NCI-H2029 (cell line): ENCODE measurements around the gene PNMA6E.

ENCODE experiments used
- DNase-seq: peaks from one replicate; lab custom pipeline; 2025; lab: John Stamatoyannopoulos, UW

PNMA6E gene

DNA sequence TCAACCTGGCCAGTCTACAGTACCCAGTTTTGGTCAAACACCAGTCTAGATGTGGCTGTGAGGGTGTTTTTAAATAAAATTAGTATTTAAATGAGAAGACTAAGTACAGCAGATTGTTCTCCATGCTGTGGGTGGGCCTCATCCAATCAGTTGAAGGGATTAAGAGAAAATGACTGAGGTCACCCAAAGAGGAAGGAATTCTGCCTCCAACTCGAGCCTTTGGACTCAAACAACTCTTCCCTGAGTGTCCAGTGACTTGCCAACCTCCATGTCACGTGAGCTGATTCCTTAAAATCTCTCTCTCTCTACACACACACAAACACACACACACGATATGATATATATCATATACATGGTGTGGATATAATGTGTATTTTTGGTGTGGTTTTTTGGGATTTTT lies 34.7 kb upstream of the PNMA6E start:
- DNase-seq, result no peak

- DNase-seq, result no peak
These were observed 33.7 kb upstream of the PNMA6E start for GRCh38 chrX:153434801-153435200.

- DNase-seq, result no peak
These were observed 32.7 kb upstream of the PNMA6E start for GRCh38 chrX:153433781-153434285.

DNA sequence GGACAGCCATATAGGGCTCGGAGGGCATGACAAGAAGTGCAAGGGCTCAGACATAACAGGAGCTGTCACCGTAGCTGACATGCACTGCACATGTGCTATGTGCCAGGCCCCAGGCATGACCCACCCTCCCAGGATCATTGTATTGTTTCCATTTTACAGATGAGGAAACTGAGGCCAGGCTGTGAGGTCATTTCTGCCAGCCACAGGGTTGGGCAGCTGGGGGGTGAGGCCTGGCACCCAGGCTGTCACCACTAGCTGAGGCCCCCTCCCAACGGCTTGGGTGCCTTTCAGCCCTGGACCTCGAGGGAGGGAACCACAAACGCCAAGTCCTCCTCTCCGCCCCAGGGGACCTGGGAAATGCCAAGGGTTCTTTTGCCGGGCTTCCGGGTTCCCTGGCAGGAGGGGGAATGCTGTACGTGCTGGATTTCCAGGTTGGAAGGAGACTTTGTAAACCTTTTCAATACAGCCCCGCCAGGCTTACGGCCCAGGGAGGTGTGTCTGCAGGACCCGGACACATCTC lies 32.1 kb upstream of the PNMA6E start:
- no peak for DNase-seq

DNA sequence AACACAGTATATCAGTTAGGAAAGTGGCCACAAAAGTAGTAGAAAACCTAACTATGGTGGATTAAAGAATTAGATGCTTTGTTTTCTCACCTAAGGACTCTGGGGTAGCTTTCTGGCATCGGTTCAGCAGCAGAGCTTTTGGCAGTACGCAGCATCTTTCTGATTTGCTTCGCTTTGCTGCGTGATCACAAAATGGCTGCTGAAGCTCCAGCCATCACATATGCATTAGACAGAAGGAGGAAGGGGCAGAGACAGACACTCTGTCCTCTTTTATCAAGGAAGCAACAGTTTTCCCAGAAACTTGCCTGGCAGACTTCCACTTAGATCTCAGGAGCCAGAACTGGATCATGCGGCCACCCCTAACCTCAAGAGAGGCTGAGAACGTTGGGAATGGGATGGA lies 29.6 kb upstream of the PNMA6E start:
- no peak for DNase-seq

GRCh38 chrX:153426204-153426603 lies 25.1 kb upstream of the PNMA6E start:
- DNase-seq, result no peak

DNA sequence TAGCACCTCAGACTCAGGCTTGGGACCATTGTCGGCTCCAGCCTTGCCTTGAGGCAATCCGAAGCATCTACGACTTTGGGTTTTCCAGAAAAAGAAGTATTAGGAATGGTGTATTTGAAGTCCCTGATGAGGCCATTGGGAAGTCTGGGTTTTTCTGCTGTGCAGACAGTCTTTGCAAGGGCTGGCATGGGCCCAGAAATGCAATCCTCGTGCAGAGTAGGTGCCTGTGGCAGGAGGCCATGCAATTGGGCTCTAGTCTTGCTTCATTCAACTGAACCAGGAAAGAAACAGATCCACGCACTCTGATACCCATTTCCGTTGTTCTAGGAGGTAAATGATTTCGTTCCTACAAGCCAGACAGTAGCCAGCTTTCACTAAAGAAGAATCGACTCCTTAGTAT lies 22.5 kb upstream of the PNMA6E start:
- DNase-seq, result no peak

- no peak for DNase-seq
These were observed 20.7 kb upstream of the PNMA6E start for GRCh38 chrX:153421856-153422255.

GRCh38 chrX:153420851-153421599 lies 19.9 kb upstream of the PNMA6E start:
- DNase-seq, result no peak

DNA sequence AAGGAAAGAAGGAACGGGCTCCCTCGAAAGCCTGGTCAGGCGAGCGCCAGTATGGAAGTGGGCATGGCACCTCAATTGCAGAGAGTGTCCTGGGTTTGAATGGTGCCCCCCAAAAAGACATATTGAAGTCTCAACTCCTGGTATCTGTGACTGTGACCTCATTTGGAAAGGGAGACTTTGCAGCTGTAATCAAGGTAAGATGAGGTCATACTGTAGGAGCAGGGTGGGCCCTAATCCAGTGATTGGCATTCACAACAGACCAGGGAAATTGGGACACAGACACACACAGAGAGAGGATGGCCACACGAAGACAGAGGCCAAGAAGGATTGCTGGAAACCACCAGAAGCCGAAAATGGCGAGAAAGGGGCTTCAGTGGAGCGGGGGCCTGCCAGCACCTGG lies 16.5 kb upstream of the PNMA6E start:
- no peak for DNase-seq

GRCh38 chrX:153416781-153417450 lies 15.8 kb upstream of the PNMA6E start:
- DNase-seq, result no peak

- no peak for DNase-seq
These were observed 13.8 kb upstream of the PNMA6E start for GRCh38 chrX:153414856-153415510.

DNA sequence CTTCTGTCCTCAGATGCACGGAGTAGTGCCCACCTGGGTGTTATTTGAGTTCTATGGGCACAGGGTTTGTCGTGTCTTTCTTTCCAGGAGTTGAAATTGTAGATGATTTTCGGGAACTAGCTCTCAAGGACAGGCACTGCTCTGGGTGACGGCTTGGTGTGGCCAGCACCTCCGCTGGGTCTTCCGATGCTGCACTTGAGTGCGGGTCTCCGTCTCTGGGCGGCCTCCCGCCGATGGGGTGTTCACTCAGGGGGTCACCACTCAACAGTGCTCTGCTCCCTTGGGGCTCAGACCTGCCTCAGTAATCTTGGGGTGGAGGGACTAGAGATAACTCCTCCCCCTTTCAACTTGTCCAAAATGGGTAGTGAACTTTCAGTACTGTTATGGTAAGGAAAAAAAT lies 12.6 kb upstream of the PNMA6E start:
- DNase-seq, result no peak

DNA sequence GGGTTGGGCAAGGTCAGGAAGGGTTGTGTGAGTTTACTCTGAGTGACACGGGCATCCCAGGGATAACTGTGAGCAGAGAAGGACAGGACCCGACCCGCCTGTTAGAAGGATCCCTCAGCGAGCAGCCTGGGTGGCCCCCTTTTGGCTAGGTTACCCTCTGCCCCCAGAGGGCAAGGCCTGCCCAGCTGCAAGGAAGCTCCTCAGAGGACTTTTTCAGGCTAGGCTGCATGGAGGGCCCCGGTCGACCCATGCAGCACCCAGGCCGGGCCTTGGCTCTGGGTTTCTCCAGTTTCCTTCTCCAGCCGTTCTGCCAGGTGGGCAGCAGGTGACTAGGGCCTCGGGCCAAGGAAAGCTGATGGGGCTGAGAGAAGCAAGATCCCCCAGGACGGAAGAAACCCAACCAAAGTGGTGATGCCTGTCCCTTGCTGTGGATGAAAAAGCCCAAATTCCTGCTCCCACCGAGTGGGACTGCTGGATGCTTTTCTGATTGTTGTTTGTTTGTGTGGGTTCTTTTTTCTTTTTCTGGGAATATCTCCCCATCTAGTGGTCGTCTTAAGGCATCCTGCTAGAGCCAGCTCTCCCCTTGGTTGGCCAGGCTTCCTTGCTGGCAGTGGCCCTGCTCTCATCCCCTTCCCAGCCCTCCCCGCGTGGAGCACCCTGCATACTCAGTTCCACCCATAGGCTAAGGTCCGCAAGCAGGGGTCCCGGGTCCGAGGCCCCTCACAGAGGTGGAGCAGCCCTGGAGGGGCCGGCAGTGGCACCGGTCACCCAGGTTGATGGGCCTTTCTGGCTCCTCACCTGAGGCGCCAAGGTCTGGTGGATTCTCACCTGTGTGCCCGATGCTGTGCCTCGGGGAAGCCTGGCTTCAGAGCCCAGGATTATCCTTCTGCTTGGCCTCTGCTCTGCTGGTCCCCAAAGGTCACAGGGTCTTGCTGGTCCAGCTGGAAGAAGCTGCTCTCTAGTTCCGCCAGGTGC lies 11.9 kb upstream of the PNMA6E start:
- no peak for DNase-seq

GRCh38 chrX:153411988-153412574 lies 10.9 kb upstream of the PNMA6E start:
- DNase-seq, result no peak

- DNase-seq, result no peak
These were observed 10.3 kb upstream of the PNMA6E start, which contains the start of gene ZFP92 for GRCh38 chrX:153411255-153411987. TSS of gene ZFP92 (plus strand) at chrX:153411472. CDS start at chrX:153418323, 6,851 bp downstream.

- DNase-seq, result no peak
These were observed 9.7 kb upstream of the PNMA6E start for GRCh38 chrX:153410888-153411254.

- DNase-seq, result no peak
These were observed 9.2 kb upstream of the PNMA6E start for GRCh38 chrX:153410373-153410772.

GRCh38 chrX:153409414-153410101 lies 8.4 kb upstream of the PNMA6E start:
- DNase-seq, result no peak

GRCh38 chrX:153408871-153409351 lies 7.8 kb upstream of the PNMA6E start:
- no peak for DNase-seq
